PC-9 (cell line): ENCODE measurements around the gene FAXDC2. TPM values are rescaled to one million over a fixed set of nuclear protein-coding genes. Genes with fewer than 3 reads are reported as not detected.

Experiments
- BruUV-seq: library from RNA; stranded (reverse); fragments of 400-500 nt; replicated peaks from 2 replicates; lab custom pipeline; 2021; lab: Mats Ljungman, UMichigan
- CTCF ChIA-PET: fragments of 300-600 bp; sonication (Branson Sonifier 250); formaldehyde crosslinking; loops from one replicate; lab custom pipeline; 2022; ENCODE audit warnings: antibody characterized with exemption; lab: Charles Lee
- POLR2A ChIA-PET: fragments of 300-600 bp; sonication (Branson Sonifier 250); formaldehyde crosslinking; loops from one replicate; lab custom pipeline; 2022; ENCODE audit warnings: antibody characterized with exemption; ENCODE audit not compliant: unreplicated experiment; lab: Charles Lee
- DNase-seq, 2 experiments: peaks; one replicate each; pipeline versions ENCODE4 v3.0.0 to v3.0.0-alpha.2; 2015 to 2022; ENCODE audit warnings: mixed read lengths in 1 of 2
- H2AFZ ChIP-seq: fragments of 200-600 bp; sonication (generic); 2 replicates; pipeline ENCODE4 v1.8.1; 2017; ENCODE audit warnings: antibody characterized with exemption
- H3F3A ChIP-seq: fragments of 200-600 bp; sonication (generic); 2 replicates; pipeline ENCODE4 v1.8.1; 2017; ENCODE audit warnings: antibody characterized with exemption, mild to moderate bottlenecking, low read depth; ENCODE audit not compliant: insufficient read depth
- H3K27ac ChIP-seq: fragments of 200-600 bp; sonication (generic); 2 replicates; pipeline ENCODE4 v1.6.1; 2016; ENCODE audit warnings: mixed run types
- H3K27me3 ChIP-seq: fragments of 200-600 bp; sonication (generic); 2 replicates; pipeline ENCODE4 v1.6.1; 2016; ENCODE audit warnings: low read depth, mixed run types; ENCODE audit not compliant: insufficient read depth
- H3K36me3 ChIP-seq: fragments of 200-600 bp; sonication (generic); 2 replicates; pipeline ENCODE4 v1.6.1; 2016; ENCODE audit warnings: low read depth, mixed run types
- H3K4me1 ChIP-seq: fragments of 200-600 bp; sonication (generic); replicated peaks from 2 replicates; pipeline ENCODE4 v1.6.1; 2016; ENCODE audit warnings: mixed run types; ENCODE audit not compliant: insufficient read depth
- H3K4me2 ChIP-seq: fragments of 200-600 bp; sonication (generic); 2 replicates; pipeline ENCODE4 v1.6.1; 2017; ENCODE audit warnings: mixed run types
- H3K4me3 ChIP-seq: fragments of 200-600 bp; sonication (generic); 2 replicates; pipeline ENCODE4 v1.6.1; 2016; ENCODE audit warnings: mixed run types
- H3K79me2 ChIP-seq: fragments of 200-600 bp; sonication (generic); 2 replicates; pipeline ENCODE4 v1.6.1; 2017; ENCODE audit warnings: low read depth, mixed run types
- H3K9me2 ChIP-seq: fragments of 200-600 bp; sonication (generic); 2 replicates; pipeline ENCODE4 v1.8.1; 2017; ENCODE audit warnings: mild to moderate bottlenecking; ENCODE audit not compliant: insufficient read depth
- H3K9me3 ChIP-seq: fragments of 200-600 bp; sonication (generic); 2 replicates; pipeline ENCODE4 v1.8.1; 2016; ENCODE audit warnings: low read depth; ENCODE audit not compliant: insufficient read depth
- H4K20me1 ChIP-seq: fragments of 200-600 bp; sonication (generic); 2 replicates; pipeline ENCODE4 v1.8.1; 2017; ENCODE audit not compliant: insufficient read depth
- EZH2 ChIP-seq: fragments of 200-600 bp; sonication (generic); IDR thresholded peaks from 2 replicates; pipeline ENCODE4 v1.8.0; 2017; ENCODE audit warnings: antibody characterized with exemption, low read depth
- intact Hi-C: fragments of 100-400 bp; cut with micrococcal nuclease; formaldehyde crosslinking; loops from one replicate; pipeline ENCODE4 v1.10.0; 2022; ENCODE audit not compliant: unreplicated experiment
- total RNA-seq: library from RNA; stranded (reverse); gene quantifications from 2 replicates; pipeline ENCODE4 v1.2.3, GENCODE V29; 2021
- TF ChIP-seq, protein P1 (sequence below): fragments of 200-600 bp; sonication (generic); conservative IDR thresholded peaks from 2 replicates; pipeline ENCODE4 v1.6.1; 2017; ENCODE audit warnings: mixed run types, antibody characterized with exemption, mild to moderate bottlenecking, moderate library complexity

Gene FAXDC2
- total RNA-seq, 1 experiment from 2014 or later, result 0.70 TPM

DNA sequence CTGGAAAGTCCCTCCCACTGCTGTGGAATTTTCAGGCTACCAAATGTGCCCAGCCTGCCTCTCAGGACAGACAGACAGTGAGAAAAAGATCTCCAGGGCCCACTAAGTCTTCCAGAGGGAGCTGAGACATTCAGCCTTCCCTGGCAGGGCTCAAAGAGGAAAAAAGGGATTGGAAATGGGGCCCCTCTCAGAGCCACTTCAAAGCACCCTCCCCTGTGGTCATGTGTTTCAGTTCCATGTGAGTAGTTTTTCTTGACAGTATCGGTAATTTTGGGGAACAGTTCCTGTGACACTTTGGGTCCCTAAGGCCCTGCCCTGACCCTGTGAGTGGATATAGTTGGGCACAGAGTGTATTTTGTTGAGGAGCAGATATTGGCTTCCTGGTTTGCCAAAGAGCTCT is 70.3 kb downstream of the FAXDC2 start:
- Histone ChIP-seq H3K4me3 (no peak overlapping the region), H3K79me2 (peaks cover 100% of the 10 kb centered on the region), H4K20me1 (peaks cover 100% of the 10 kb centered on the region), H3F3A (peaks cover 26% of the 10 kb centered on the region), H3K27me3 (no peaks in the 10 kb centered on the region), H3K36me3 (0 out of 2 replicates have a peak, but pooled peaks cover 3% of the 10 kb centered on the region), H3K4me1 (peaks cover 14% of the 10 kb centered on the region), H3K9me2 (no peaks in the 10 kb centered on the region), H3K4me2 (no peak overlapping the region), H3K27ac (0 out of 2 replicates have a peak overlapping the region, but pooled peaks have one; percentile 27), H3K9me3 (no peaks in the 10 kb centered on the region), H2AFZ (no peak overlapping the region)
- intact Hi-C loops, result no loop called here
- DNase-seq, result no peak
- BruUV-seq, result no TSS peak
- TF ChIP-seq EZH2, result no peak
- TF ChIP-seq, protein P1, sequence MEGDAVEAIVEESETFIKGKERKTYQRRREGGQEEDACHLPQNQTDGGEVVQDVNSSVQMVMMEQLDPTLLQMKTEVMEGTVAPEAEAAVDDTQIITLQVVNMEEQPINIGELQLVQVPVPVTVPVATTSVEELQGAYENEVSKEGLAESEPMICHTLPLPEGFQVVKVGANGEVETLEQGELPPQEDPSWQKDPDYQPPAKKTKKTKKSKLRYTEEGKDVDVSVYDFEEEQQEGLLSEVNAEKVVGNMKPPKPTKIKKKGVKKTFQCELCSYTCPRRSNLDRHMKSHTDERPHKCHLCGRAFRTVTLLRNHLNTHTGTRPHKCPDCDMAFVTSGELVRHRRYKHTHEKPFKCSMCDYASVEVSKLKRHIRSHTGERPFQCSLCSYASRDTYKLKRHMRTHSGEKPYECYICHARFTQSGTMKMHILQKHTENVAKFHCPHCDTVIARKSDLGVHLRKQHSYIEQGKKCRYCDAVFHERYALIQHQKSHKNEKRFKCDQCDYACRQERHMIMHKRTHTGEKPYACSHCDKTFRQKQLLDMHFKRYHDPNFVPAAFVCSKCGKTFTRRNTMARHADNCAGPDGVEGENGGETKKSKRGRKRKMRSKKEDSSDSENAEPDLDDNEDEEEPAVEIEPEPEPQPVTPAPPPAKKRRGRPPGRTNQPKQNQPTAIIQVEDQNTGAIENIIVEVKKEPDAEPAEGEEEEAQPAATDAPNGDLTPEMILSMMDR, result no peak
- POLR2A ChIA-PET, result no interaction called here
- CTCF ChIA-PET, result no interaction called here

DNA sequence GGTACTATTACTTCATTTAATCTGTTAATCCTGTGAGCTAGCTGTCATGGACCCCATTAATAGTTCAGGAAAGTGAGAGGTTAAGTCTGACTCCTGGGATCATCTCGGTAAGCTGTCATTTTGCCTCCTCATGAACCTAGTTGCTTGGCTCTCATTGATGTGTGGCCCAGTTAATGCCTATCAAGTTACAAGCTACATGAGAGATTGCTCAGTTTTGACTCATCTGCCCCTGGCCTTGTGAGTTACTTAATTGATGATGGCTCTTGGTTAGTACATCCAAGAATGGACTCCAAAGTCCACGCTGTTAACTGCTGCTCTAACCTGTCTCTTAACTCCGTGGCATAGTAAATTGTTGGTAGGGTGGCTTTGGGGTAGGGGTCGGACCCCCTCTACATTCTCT is 71.3 kb downstream of the FAXDC2 start:
- Histone ChIP-seq H3K9me3 (no peaks in the 10 kb centered on the region), H3K4me2 (no peak overlapping the region), H3K4me3 (no peak overlapping the region), H3K36me3 (0 out of 2 replicates have a peak, but pooled peaks cover 3% of the 10 kb centered on the region), H3K4me1 (peaks cover 14% of the 10 kb centered on the region), H4K20me1 (peaks cover 100% of the 10 kb centered on the region), H2AFZ (no peak overlapping the region), H3K9me2 (no peaks in the 10 kb centered on the region), H3K27ac (no peak overlapping the region), H3K27me3 (no peaks in the 10 kb centered on the region), H3F3A (peaks cover 26% of the 10 kb centered on the region), H3K79me2 (peaks cover 100% of the 10 kb centered on the region)
- BruUV-seq, result no TSS peak
- POLR2A ChIA-PET, result no interaction called here
- TF ChIP-seq, protein P1, result no peak
- no peak for TF ChIP-seq EZH2
- CTCF ChIA-PET, result interaction anchor here (0.7 kb wide), 1 partner anchor 128 kb away, joined by 3 read pairs; no protein-coding TSS in a partner anchor
- intact Hi-C loops, result no loop called here
- DNase-seq, result peak in 1 of 2 experiments; percentile 75

DNA sequence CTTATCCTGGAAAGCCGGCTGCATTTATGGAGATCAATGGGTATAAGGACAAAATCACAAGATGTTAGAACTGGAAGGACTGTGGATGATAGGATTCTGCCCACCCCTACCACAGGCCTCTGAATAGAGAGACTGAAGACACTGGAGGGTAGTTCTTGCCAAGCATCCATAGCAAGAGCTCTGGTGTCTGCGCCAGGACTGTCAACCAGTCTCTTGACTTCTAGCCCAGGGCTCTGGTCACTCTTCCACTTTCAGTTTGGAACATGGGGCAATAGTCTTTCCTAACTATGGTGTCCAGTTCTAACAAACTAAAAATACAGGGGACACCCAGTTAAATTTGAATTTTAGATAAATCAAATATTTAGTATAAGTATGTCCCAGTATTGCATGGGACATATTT is 71.9 kb downstream of the FAXDC2 start:
- Histone ChIP-seq H3K27me3 (no peaks in the 10 kb centered on the region), H3K79me2 (peaks cover 100% of the 10 kb centered on the region), H3K9me3 (no peaks in the 10 kb centered on the region), H3K27ac (no peak overlapping the region), H3K36me3 (0 out of 2 replicates have a peak, but pooled peaks cover 3% of the 10 kb centered on the region), H3K4me3 (no peak overlapping the region), H3K4me2 (no peak overlapping the region), H4K20me1 (peaks cover 100% of the 10 kb centered on the region), H3F3A (peaks cover 30% of the 10 kb centered on the region), H3K4me1 (peaks cover 14% of the 10 kb centered on the region), H3K9me2 (no peaks in the 10 kb centered on the region), H2AFZ (no peak overlapping the region)
- TF ChIP-seq, protein P1, result no peak
- TF ChIP-seq EZH2, result no peak
- no TSS peak for BruUV-seq
- POLR2A ChIA-PET, result no interaction called here
- CTCF ChIA-PET, result interaction anchor here (0.7 kb wide), 1 partner anchor 128 kb away, joined by 3 read pairs; no protein-coding TSS in a partner anchor
- DNase-seq, result no peak
- intact Hi-C loops, result no loop called here
